ENCODE measurements around the gene VSTM5.

VSTM5 gene

DNA sequence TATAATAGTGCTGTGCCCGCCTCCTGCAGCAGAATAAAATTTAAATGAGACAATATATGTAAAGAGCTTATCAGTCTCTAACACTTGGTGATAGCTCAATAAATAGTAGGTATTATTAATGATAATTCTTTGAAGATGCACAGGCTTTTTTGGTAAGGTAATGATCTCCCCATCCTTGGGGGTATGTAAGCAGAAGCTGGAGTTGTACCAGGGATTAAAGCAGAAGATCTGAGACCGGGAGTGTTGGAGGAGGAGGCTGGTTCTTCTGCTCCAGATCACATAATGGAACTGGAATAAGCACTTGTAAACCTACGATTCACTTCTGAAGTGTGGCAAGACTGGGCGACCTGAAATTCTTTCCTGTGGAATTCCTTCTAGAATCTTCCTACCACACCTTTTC is 8.4 kb downstream of the VSTM5 start:
- DNase-seq, result no peak

DNA sequence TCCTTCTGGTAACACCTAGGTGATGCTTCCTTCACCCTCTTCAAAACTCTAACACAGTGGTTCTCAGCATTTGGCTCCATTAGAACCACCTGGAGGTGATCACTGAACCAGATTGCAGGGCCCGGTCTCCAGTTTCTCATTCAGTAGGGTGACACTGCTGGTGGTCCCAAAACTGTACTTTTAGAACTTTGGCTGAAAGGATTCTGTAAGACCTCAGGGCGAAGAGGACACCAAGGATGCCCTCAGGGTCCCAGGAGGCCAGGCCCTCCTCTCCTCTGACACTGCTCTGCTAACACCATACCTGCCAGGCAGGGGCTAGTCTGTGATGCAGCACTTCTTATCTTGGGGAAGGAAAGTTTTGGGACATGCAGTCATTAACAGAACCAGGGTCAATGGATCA is 9.0 kb downstream of the VSTM5 start:
- DNase-seq, result no peak

- DNase-seq, result no peak
Measured at GRCh38 chr11:93840981-93841380, 9.4 kb downstream of the VSTM5 start.

DNA sequence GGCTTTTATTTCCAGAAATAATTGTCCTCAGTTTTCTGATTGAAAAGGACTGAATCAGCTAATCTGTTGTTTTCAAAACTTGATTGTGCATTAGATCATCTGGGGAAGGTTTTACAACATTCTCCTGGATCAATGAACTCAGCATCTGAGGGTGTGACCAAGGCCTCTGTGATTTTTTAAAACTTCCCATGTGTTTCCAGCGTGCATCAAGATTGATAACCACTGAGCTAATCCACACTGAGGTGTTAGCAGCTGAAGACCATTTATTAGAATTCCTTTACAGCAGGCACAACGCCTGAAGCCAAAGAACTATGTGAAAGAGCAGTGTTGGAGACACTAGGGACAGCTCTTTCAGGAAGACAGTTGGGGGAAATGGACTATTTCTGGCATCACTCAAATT is 10.2 kb downstream of the VSTM5 start:
- DNase-seq, result no peak

DNA sequence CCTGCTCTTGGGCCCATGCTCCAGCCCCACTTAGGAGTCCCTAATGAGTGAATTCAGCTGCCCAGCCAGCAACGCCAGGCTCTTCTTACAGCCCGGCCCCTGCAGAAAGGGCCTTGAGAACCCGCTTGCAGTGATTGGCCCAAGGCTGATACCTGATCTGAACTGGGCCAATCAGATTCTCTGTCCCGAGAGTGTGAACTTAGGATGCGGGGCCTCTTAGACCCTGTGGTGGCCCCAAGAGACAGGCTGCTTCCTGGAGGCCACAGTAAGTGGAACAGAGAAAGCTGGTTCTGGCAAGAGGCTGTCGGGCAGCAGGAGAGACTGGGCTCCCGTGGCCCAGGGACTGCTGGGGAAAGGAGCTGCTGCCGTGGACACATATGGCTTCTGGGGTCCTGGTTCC is 11.5 kb downstream of the VSTM5 start:
- DNase-seq, result no peak

DNA sequence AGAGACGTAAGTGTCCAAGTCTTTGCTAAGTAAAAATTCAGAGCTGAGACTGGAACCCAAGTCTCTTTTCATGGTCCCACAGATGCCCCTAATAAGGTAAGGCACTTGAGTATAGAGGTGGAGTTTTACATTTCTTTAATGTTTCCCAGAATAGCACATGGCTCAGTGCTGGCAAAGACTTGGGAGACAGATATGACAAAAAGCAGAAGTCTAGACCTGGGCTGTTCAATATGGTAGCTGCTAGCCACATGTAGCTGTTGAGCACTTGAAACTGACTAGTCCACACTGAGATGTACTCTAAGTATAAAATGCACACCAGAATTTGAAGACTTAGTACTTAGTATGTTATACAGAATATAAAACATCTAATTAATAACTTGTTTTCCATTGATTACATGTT is 17.6 kb downstream of the VSTM5 start:
- DNase-seq, result no peak

GRCh38 chr11:93831343-93832127 is 18.9 kb downstream of the VSTM5 start:
- no peak for DNase-seq

GRCh38 chr11:93829598-93829997 is 20.8 kb downstream of the VSTM5 start:
- DNase-seq, result no peak

- no peak for DNase-seq
Measured at GRCh38 chr11:93827363-93827762, 23.1 kb downstream of the VSTM5 start.

DNA sequence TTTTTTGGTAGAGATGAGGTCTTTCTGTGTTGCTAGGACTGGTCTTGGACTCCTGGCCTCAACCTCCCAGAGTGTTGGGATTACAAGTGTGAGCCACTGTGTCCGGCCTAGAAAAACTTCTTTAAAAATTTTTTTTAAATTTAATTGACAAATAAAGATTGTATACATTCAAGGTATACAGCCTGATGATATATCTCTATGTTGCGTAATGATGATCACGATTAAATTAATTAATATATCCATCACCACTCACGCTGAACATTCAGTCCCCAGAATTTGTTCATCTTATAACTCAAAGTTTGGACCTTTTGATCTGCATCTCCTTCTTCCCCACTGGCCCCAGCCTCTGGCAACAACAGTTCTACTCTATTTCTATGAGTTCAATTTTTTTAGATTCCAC is 27.2 kb downstream of the VSTM5 start:
- no peak for DNase-seq

GRCh38 chr11:93822359-93822758 is 28.1 kb downstream of the VSTM5 start:
- DNase-seq, result no peak

GRCh38 chr11:93821617-93822016 is 28.8 kb downstream of the VSTM5 start:
- no peak for DNase-seq

GRCh38 chr11:93820847-93821246 is 29.6 kb downstream of the VSTM5 start:
- no peak for DNase-seq

- no peak for DNase-seq
Measured at GRCh38 chr11:93819966-93820695, 30.3 kb downstream of the VSTM5 start.

GRCh38 chr11:93817426-93818348 is 32.7 kb downstream of the VSTM5 start:
- DNase-seq, result no peak

DNA sequence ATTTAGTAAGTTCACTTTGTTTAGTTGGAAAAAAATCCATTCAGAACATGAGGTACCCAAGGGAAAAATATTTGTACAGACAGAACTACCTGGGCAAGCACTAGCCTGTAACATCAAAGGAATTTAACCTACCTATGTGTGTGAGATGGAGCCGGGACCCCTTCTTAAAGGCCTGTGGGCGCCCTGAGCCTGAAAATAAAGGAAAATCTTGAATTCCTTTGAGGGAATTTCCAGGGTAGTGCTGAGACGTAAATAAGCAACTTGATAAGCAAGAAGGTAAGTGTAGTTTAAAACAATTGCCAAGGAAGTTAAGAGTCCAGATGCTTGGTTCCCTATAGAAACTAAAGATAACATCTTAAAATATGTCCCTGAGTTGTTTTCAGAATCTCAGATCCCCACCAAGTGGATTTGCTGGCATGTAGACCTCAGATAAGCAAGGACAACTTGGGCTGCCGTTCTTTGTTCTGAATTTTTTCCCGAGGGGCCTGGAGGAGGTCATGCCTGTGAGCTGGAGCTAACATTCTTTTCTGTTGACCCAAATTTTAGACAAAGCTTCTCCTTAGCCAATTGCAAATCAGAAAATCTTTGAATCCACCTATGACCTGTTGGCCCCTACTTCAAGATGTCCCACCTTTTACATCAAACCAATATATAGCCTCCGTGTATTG is 35.3 kb downstream of the VSTM5 start:
- DNase-seq, result no peak

- no peak for DNase-seq
Measured at GRCh38 chr11:93813974-93814373, 36.4 kb downstream of the VSTM5 start.

GRCh38 chr11:93807980-93808379 is 42.4 kb downstream of the VSTM5 start:
- DNase-seq, result no peak

- no peak for DNase-seq
Measured at GRCh38 chr11:93804879-93805278, 45.5 kb downstream of the VSTM5 start.

GRCh38 chr11:93801366-93801765 is 49.1 kb downstream of the VSTM5 start:
- no peak for DNase-seq

DNA sequence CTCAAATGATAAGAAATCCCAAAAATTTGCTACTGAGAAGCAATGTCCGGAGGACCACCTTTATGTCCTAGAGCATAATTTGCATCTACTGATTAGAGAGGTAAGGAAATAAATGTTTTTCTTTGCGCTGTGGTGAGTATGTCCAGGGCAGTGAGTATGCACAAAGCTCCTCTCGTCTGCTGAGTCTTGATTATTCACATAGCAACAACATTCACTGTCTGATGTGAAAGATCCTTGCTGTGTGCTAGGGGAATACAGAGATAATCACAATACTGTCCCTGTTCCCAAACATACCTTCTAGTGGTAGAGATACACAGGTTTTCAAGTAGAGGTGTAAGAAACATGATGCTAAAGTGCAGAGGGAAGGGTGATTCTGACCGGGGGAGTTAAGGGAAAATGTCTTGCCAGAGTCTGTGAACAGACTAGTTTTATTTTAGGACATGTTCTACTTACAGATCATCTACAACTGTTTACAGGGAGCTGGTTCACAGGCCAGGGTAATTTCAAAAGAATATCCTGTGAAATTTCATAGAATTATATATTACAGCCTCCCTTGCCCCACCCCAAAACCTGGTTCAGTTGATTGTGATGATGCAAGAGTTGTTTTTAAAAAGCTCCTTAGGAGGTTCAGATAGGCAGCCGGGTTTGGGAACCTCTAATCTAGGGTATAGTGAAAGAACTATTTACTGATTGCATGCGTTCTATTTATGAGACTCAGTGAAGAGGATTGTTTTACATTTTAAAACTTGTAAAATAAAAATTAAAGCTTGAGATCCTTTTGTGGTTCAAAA is 53.8 kb downstream of the VSTM5 start:
- DNase-seq, result no peak

DNA sequence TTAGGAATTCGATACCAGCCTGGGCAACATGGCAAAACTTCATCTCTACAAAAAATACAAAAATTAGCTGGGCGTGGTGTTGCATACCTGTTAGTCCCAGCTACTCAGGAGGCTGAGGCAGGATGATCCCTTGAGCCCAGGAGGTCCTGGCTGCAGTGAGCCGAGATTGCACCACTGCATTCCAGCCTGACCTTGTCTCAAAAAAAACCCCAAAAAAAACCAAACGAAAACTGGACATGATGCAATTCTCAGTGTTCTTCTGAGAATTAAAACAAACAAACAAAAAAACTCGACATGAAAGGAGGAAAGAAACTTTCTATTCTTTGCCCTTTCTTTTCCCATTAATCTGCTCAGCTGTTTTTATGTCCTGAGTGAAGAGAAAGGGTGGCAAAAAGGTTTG is 58.9 kb downstream of the VSTM5 start:
- no peak for DNase-seq
